GM23248 (cell line): ENCODE data around the gene RAE1.

Experiments used
- EZH2 ChIP-seq: fragments of 200-600 bp; sonication (generic); IDR thresholded peaks from 2 replicates; pipeline ENCODE4 v1.6.1; 2018; ENCODE audit warnings: antibody characterized with exemption, mild to moderate bottlenecking; ENCODE audit not compliant: insufficient read depth, poor library complexity, severe bottlenecking
- EZH2phosphoT487 ChIP-seq: fragments of 200-600 bp; sonication (generic); IDR thresholded peaks from 2 replicates; pipeline ENCODE4 v1.6.1; 2018; ENCODE audit warnings: antibody characterized with exemption, moderate library complexity, mild to moderate bottlenecking, low read depth; ENCODE audit not compliant: insufficient read depth

GRCh38 chr20:57395111-57395966 is 44.3 kb downstream of the RAE1 start:
- TF ChIP-seq EZH2 (no peak), EZH2phosphoT487 (no peak)
